Inflammatory macrophage treated with lipopolysaccharide for 1 hour (primary cell): Measurements from ENCODE around the gene ARHGAP10.

ENCODE experiments used
- DNase-seq, 2 donors: peaks; one replicate each; pipeline ENCODE4 v3.0.0-alpha.2; 2020 to 2022

The ARHGAP10 gene

GRCh38 chr4:147829401-147830101, 97.7 kb downstream of the ARHGAP10 start:
- no peak for DNase-seq

- no peak for DNase-seq
Measured at GRCh38 chr4:147830102-147830463, 98.2 kb downstream of the ARHGAP10 start.

- DNase-seq, result no peak
Measured at GRCh38 chr4:147830987-147831386, 99.1 kb downstream of the ARHGAP10 start.

- DNase-seq, result peak; percentile 89 to 98
Measured at GRCh38 chr4:147831551-147832171, 99.8 kb downstream of the ARHGAP10 start.

- peak; percentile 53 to 56 for DNase-seq
Measured at GRCh38 chr4:147833254-147833653, 101.4 kb downstream of the ARHGAP10 start.

- no peak for DNase-seq
Measured at GRCh38 chr4:147833741-147834140, 101.9 kb downstream of the ARHGAP10 start.

GRCh38 chr4:147834480-147834879, 102.6 kb downstream of the ARHGAP10 start:
- no peak for DNase-seq

- no peak for DNase-seq
Measured at GRCh38 chr4:147836807-147837206, 104.9 kb downstream of the ARHGAP10 start.

- peak in 1 of 2 donors; percentile 44 for DNase-seq
Measured at GRCh38 chr4:147837435-147837834, 105.5 kb downstream of the ARHGAP10 start.

GRCh38 chr4:147837854-147838253, 106.0 kb downstream of the ARHGAP10 start:
- DNase-seq, result no peak

GRCh38 chr4:147839200-147839599, 107.3 kb downstream of the ARHGAP10 start:
- DNase-seq, result no peak

GRCh38 chr4:147839663-147840062, 107.8 kb downstream of the ARHGAP10 start:
- peak; percentile 56 to 65 for DNase-seq

- peak; percentile 84 to 93 for DNase-seq
Measured at GRCh38 chr4:147840838-147841738, 109.2 kb downstream of the ARHGAP10 start.

GRCh38 chr4:147842573-147842972, 110.7 kb downstream of the ARHGAP10 start:
- DNase-seq, result peak; percentile 80 to 94

- DNase-seq, result no peak
Measured at GRCh38 chr4:147843162-147843561, 111.3 kb downstream of the ARHGAP10 start.

- no peak for DNase-seq
Measured at GRCh38 chr4:147844781-147845180, 112.9 kb downstream of the ARHGAP10 start.

- DNase-seq, result peak in 1 of 2 donors; percentile 68
Measured at GRCh38 chr4:147846318-147847155, 114.6 kb downstream of the ARHGAP10 start.

GRCh38 chr4:147847751-147848590, 116.1 kb downstream of the ARHGAP10 start:
- peak; percentile 73 to 79 for DNase-seq

- no peak for DNase-seq
Measured at GRCh38 chr4:147848634-147849033, 116.7 kb downstream of the ARHGAP10 start.

GRCh38 chr4:147851135-147851534, 119.2 kb downstream of the ARHGAP10 start:
- no peak for DNase-seq

- DNase-seq, result no peak
Measured at GRCh38 chr4:147853706-147854105, 121.8 kb downstream of the ARHGAP10 start.

GRCh38 chr4:147854154-147854553, 122.3 kb downstream of the ARHGAP10 start:
- no peak for DNase-seq
